ENCODE measurements around the gene SNX24.

DNA sequence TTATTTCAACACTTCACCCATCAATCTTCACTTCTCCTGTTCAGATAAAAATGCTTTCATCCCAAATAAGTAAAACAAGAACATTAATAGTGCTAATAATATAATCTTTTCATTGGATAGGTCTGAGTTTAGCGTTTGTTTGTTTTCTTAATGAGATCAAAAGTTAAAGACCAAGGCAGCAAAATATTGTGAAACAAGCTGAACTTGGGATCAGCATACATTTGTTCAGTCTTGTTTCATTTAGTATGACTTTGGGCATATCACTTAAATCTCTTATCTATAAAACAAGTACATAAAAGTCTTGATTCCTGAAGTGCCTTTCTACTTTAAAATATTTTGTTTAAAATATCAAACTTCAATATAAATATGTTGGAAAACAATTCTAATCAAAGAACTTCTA, 13.4 kb upstream of the SNX24 start:
- TF ChIP-seq, protein P1, sequence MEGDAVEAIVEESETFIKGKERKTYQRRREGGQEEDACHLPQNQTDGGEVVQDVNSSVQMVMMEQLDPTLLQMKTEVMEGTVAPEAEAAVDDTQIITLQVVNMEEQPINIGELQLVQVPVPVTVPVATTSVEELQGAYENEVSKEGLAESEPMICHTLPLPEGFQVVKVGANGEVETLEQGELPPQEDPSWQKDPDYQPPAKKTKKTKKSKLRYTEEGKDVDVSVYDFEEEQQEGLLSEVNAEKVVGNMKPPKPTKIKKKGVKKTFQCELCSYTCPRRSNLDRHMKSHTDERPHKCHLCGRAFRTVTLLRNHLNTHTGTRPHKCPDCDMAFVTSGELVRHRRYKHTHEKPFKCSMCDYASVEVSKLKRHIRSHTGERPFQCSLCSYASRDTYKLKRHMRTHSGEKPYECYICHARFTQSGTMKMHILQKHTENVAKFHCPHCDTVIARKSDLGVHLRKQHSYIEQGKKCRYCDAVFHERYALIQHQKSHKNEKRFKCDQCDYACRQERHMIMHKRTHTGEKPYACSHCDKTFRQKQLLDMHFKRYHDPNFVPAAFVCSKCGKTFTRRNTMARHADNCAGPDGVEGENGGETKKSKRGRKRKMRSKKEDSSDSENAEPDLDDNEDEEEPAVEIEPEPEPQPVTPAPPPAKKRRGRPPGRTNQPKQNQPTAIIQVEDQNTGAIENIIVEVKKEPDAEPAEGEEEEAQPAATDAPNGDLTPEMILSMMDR (IDR thresholded peaks at IDR 0.05; ENCODE audit: insufficient read depth, low read length, poor library complexity, severe bottlenecking): no peak
- no peak for TF ChIP-seq EZH2phosphoT487 (conservative IDR thresholded peaks at IDR 0.05; ENCODE audit: low read length)

Measured in SU-DHL-6 (cell line).